SHP77 treated with DMSO at 0.1 percent for 48 hours (cell line): ENCODE data around the gene CDKN2A.

Experiments used
- DNase-seq: peaks from one replicate; lab custom pipeline; 2025; lab: John Stamatoyannopoulos, UW

CDKN2A gene

DNA sequence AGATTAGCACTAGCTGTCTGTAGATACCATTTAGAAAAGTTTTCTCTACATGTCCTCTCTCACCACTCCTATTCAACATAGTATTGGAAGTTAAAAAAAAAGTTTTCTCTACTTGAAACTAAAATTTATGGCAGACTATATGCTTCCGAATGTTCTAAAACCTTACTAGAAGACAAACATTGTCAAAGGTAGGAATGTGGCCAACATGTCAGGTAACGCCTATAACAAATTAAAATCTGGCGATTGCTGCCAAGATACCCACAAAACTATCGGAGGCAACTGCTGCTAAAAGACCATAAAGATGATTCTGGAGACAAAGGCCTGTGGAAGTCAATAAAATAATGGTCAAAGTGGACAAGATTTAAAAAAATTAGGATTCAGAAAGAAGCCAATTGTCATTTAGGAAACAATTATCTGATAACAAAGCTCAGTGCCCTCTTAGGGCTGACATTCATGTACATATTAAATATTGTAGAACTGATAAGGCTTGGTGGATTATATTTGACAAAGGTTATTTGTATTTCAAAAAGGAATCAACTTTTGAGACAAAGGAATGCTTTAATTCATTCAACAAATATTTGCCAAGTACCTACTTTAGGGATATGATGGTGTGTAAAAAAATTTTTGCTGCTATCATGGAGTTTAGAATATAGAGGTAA is 52.7 kb downstream of the CDKN2A start:
- no peak for DNase-seq

DNA sequence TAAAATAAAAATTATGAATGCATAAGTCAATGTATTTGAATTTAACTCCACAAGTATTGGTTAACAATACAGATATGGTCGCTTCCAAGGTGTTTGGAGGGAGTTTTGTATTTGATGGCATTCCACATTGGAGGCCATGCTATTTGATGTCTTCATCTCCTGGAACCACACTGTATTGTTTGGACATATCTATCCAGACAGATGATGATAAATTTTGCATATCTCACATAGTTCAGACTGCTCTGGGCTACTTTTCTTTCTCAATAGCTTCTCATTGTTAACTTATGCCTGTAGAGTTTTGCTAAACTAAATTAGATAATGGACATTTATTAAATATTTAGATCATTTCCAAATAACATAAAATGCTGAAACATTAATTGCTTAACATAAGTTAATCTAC is 58.0 kb downstream of the CDKN2A start:
- no peak for DNase-seq

DNA sequence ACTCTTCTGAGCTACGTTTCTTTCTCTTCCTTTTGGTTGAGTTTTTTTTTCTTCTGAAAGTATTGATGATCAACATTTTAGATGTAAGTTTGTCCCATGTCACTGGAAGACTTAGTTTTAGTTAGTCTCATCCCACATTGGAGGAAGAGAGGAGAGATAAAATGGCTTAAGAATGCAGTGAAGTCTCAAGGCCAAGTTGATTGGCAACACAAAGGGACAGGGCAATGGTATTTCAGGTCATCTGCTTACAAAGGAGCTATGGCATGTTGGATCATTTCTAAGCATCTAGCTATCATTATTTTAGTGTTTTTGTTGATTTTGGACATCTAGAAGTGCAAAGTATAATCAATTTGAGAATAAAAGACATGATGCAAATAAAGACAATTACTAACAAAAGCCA is 58.6 kb downstream of the CDKN2A start:
- DNase-seq = no peak

DNA sequence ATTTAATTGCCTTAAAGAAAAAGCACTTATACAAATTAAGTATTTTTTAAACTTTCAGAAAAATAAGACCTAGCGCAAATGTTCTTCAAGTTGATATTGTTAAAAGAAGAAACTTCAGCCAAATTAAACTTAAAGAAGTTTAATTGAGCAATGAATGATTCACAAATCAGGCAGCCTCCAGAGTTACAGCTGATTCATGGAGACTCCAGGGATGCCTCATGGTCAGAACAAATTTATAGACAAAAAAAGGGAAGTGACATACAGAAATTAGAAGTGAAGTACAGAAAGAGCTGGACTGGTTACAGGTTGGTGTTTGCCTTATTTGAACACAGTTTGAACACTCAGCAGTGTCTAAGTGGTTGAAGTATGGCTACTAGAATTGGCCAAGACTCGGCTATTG is 60.3 kb downstream of the CDKN2A start:
- no peak for DNase-seq

DNA sequence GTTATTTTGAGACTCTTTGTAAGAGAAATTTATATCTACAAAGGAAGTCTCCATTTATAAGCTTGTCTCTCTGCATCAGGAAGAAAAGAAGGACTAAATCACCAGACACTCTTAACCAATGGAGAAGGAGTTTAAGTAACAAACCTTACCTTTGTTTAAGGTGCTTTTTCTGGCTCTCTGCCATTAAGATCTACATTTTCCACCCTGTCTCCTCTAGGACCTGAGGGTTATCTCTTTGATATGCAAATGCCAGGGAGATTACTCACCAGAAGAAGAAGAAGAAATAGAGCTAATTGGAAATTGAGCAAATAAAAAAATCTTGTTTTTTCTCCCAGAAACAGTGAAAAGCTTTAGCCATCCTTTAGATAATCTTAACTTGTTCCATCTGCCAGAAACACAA is 60.9 kb downstream of the CDKN2A start:
- DNase-seq = no peak

DNA sequence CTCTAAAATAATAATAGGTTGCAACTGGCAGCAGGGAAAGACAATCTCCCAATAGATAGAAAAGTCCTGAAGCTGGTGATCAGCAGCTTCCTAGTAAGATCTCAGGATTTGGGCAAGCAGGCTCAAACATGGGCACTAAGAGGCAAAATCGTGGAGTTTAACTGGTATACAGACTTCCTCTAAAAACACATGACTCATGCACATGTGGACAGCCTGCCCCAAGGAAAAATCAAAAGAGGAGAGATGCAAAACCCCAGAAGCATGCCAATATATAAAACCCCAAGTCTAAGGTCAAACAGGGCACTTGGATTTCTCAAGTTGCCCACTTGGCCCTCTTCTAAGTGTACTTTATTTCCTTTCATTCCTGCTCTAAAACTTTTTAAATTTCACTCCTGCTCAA is 62.8 kb downstream of the CDKN2A start:
- no peak for DNase-seq

DNA sequence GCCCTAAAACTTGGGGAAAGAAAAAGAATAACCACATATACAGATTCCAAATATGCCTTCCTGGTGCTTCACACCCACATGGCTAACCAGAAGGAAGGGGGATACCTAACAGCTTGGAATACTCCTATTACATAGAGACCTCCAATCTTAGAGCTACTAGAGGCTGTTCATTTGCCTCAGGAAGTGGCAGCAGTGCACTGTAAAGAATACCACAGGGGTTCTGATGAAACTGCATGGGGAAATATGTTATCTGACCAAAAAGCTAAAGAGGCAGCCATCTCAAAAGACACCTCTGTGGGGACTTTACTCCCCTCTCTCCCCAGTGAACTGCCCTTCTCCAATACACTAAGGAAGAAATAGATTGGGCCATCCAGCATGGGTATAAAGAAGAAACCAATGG is 66.4 kb downstream of the CDKN2A start:
- DNase-seq = no peak

DNA sequence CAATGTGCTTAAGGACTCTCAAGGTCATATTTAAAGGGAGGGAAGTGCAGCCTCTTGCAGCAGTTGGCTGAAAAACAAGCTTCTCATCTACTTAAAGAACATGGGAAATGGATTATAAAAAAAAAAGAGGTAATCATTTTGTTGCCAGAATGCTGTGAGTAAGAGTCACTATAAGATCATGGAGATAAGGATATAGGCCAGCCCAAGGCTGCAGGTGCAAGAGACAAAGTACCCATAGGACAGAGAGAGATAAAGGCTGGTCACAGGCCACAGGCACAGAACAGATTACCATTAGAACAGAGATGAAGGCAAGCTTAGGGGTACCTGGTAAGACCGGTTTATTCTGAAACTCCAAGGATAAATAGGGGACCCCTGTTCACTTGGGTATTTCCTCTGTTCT is 70.5 kb downstream of the CDKN2A start:
- no peak for DNase-seq

DNA sequence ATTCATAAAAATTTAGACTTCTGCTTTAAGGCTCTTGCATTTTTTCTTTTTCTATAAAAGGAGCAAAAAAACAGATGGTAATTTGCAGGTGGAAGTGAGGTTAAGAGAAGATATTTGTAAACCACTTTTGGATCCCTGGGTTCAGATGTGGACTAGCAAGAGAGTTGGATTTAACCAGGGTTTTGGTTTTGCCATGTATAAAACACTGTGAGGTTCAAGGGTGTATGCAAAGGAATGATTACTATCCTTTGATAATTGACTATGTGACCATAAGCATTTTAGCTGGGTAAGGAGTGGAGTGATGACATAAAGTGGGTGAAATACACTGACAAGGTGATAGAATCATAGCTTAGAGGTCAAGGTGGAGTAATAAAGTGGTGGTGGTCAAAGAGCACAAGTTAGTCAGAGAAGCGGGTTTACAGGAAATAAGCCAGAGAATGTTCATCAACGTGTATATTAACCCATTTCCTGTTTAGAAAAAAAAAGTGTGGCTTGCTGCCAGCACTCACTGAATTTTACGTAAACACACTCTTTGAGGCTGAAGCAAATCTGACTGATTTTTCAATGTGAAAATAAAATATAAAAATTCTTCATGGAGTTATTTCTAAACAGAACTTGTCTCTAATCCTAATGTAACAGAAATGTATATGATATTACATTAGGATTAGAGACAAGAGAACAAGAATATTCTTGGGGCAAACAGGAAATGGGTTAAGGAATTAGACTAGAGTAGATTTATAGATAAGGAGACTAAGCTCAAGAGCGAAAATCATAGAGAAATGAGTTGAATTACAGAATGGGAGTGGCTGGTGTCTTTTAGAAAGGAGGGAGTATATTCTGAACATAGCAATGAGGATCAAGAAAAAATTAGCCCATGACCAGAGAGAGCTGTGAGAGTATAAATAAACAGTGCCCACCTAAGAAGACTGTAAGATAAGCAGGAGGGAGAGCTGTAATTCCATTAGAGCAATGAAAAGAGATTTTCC is 74.5 kb downstream of the CDKN2A start:
- DNase-seq = no peak
